ENCODE results near the gene KCNMA1.

The KCNMA1 gene

GRCh38 chr10:77247031-77247990 lies 390.3 kb downstream of the KCNMA1 start:
- no peak for DNase-seq (ENCODE audit: low read depth)
- no peak for TF ChIP-seq CTCF (IDR thresholded peaks at IDR 0.05; ENCODE audit: control insufficient read depth, extremely low read depth, insufficient read depth)
- no peak overlapping the region for H3K4me3 ChIP-seq (ENCODE audit: low read depth, low read length)

GRCh38 chr10:77245953-77246352 lies 391.7 kb downstream of the KCNMA1 start:
- no peak for DNase-seq (ENCODE audit: low read depth)
- H3K4me3 ChIP-seq (ENCODE audit: low read depth, low read length) = no peak overlapping the region
- no peak for TF ChIP-seq CTCF (IDR thresholded peaks at IDR 0.05; ENCODE audit: control insufficient read depth, extremely low read depth, insufficient read depth)

- DNase-seq (ENCODE audit: low read depth) = no peak
- TF ChIP-seq CTCF (IDR thresholded peaks at IDR 0.05; ENCODE audit: control insufficient read depth, extremely low read depth, insufficient read depth) = no peak
- H3K4me3 ChIP-seq (ENCODE audit: low read depth, low read length) = no peak overlapping the region
Measured at GRCh38 chr10:77244746-77245145, 392.9 kb downstream of the KCNMA1 start.

- TF ChIP-seq CTCF (IDR thresholded peaks at IDR 0.05; ENCODE audit: control insufficient read depth, extremely low read depth, insufficient read depth) = no peak
- DNase-seq (ENCODE audit: low read depth) = no peak
- H3K4me3 ChIP-seq (ENCODE audit: low read depth, low read length) = no peak overlapping the region
Measured at GRCh38 chr10:77244286-77244685, 393.3 kb downstream of the KCNMA1 start.

GRCh38 chr10:77241350-77241725 lies 396.3 kb downstream of the KCNMA1 start:
- H3K4me3 ChIP-seq (ENCODE audit: low read depth, low read length) = no peak overlapping the region
- TF ChIP-seq CTCF (IDR thresholded peaks at IDR 0.05; ENCODE audit: control insufficient read depth, extremely low read depth, insufficient read depth) = no peak
- no peak for DNase-seq (ENCODE audit: low read depth)

GRCh38 chr10:77240706-77241349 lies 396.8 kb downstream of the KCNMA1 start:
- DNase-seq (ENCODE audit: low read depth) = no peak
- no peak for TF ChIP-seq CTCF (IDR thresholded peaks at IDR 0.05; ENCODE audit: control insufficient read depth, extremely low read depth, insufficient read depth)

More at GRCh38 chr10:77240706-77241349, 396.8 kb downstream of the KCNMA1 start:
- H3K4me3 ChIP-seq (ENCODE audit: low read depth, low read length) = no peak overlapping the region

All from LNCaP clone FGC (cell line).